ENCODE results near the gene RAB36.
A peak's percentile ranks its signal among the peaks of the same experiment; 100 is the strongest.

The RAB36 gene

GRCh38 chr22:23182309-23183060 is 37.2 kb downstream of the RAB36 start:
- peak; percentile 11 for DNase-seq

- DNase-seq: peak; percentile 31
Observed at GRCh38 chr22:23183061-23183698, 37.9 kb downstream of the RAB36 start.

GRCh38 chr22:23184100-23184763 is 39.0 kb downstream of the RAB36 start:
- no peak for DNase-seq

GRCh38 chr22:23184764-23185113 is 39.5 kb downstream of the RAB36 start:
- no peak for DNase-seq

- no peak for DNase-seq
Observed at GRCh38 chr22:23187211-23187610, 41.9 kb downstream of the RAB36 start.

GRCh38 chr22:23187871-23188700 is 42.8 kb downstream of the RAB36 start:
- no peak for DNase-seq

- DNase-seq: no peak
Observed at GRCh38 chr22:23190526-23190925, 45.2 kb downstream of the RAB36 start.

GRCh38 chr22:23192133-23192532 is 46.9 kb downstream of the RAB36 start:
- no peak for DNase-seq

GRCh38 chr22:23192558-23192957 is 47.3 kb downstream of the RAB36 start:
- no peak for DNase-seq

- no peak for DNase-seq
Observed at GRCh38 chr22:23193196-23193827, 48.0 kb downstream of the RAB36 start.

- DNase-seq: no peak
Observed at GRCh38 chr22:23193882-23194281, 48.6 kb downstream of the RAB36 start.

GRCh38 chr22:23196165-23196564 is 50.9 kb downstream of the RAB36 start:
- no peak for DNase-seq

GRCh38 chr22:23197836-23198235 is 52.6 kb downstream of the RAB36 start:
- DNase-seq: no peak

GRCh38 chr22:23199159-23199558 is 53.9 kb downstream of the RAB36 start:
- peak; percentile 28 for DNase-seq

GRCh38 chr22:23200898-23201297 is 55.6 kb downstream of the RAB36 start:
- no peak for DNase-seq

- DNase-seq: no peak
Observed at GRCh38 chr22:23202812-23203451, 57.7 kb downstream of the RAB36 start.

GRCh38 chr22:23203452-23204124 is 58.3 kb downstream of the RAB36 start:
- DNase-seq: no peak

- DNase-seq: no peak
Observed at GRCh38 chr22:23204125-23204488, 58.8 kb downstream of the RAB36 start.

GRCh38 chr22:23204541-23205157 is 59.4 kb downstream of the RAB36 start:
- DNase-seq: no peak

GRCh38 chr22:23205339-23206049 is 60.2 kb downstream of the RAB36 start:
- DNase-seq: no peak

All from fibroblast of skin of scalp (primary cell).